Endometrial microvascular endothelial cells (primary cell): ENCODE measurements around the gene RAP1A. TPM values are rescaled to one million over a fixed set of nuclear protein-coding genes. Genes with fewer than 3 reads are reported as not detected.
"Not testable (repeated sequence)": the region's sequence is repeated elsewhere in the genome, so short reads cannot be mapped to it uniquely, and the experiment has no call there.

Source experiments
- in situ Hi-C: cut with HindIII; loops from 2 replicates; pipeline ENCODE4 v1.10.0; 2017; ENCODE audit warnings: low sequenced_read_pairs, low pct_unique_long_range_greater_than_20kb; ENCODE audit errors: inconsistent ontology term
- total RNA-seq: library from RNA; depleted of rRNA; stranded (reverse); fragments of >200 nt; gene quantifications from one replicate; pipeline ENCODE4 v1.2.3, GENCODE V29; 2015; ENCODE audit errors: inconsistent ontology term

The RAP1A gene
- total RNA-seq, 1 donor from 2014 or later = 61.4 TPM

DNA sequence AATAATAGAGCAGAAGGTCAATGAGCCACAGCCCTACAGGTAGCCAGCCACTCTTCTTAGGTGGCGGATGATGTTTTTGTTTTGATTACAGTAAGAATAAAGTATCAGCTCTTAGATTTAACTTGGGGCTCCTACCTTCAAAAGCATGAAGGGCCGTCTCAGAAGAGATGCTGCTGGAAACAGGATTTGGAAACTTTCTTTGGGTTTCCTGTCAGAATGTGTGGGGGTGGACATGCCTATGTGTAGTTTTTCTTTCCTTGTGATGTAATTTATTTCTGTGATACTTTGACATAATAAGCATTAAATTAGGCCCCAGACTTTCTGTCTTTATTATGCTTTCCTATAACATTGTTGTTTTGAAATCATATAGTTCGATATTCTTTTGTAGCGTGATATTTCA is 1.5 kb downstream of the RAP1A start:
- in situ Hi-C loops = no loop called here

DNA sequence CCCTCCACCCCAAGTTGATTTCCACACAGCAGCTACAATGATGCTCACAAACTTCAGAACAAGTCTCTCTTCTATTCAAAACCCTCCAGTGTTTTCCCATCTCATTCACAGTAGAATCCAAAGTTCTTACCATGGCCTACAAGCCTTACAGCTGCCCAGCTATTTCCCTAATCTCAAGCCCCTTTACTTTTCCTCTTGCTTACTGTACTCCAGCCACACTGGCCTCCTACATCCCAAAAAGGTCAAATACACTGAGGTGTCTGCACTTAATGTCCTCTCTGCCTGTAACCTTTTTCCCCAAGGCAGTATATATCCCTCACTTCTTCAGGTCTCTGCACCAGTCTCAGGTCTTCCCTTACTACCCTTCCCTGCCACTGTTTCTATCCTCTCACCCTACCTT is 2.6 kb downstream of the RAP1A start:
- in situ Hi-C loops = no loop called here

DNA sequence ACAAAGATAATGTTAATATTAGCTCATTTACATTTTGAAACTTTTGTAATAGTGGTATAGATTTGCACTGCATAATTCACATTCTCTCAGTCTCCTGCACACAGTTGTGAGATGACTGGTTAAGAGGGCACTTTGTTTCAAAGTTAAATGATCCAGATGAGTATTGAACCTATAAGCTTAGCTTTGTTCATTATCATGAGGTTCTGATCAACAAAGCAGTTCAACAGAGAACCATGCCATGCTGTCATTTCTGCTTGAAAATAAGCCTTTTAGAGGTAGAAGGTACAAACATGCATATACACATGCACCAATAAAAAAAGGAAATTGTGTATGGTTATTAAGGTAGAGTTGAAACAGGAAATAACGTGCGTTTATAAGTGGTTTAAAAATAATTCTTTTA is 4.8 kb downstream of the RAP1A start:
- in situ Hi-C loops = no loop called here

DNA sequence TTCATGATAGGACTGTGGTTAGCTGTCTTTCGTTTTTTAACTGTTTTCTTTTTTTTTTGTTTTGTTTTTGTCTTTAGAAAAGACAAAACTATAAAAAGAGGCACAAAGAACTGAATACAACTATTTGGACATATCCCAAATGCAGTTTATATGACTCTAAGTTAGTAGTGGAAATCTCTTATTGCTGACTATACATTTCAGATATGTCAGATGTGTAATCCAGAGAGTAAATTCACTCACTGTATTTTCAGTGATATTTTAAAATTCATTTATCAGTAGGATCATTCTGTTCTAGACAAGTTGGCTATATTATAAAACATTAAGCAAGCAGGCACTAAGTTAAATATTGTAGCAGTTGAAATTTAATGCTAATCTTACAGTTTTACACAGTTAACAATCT is 5.7 kb downstream of the RAP1A start:
- in situ Hi-C loops = no loop called here

DNA sequence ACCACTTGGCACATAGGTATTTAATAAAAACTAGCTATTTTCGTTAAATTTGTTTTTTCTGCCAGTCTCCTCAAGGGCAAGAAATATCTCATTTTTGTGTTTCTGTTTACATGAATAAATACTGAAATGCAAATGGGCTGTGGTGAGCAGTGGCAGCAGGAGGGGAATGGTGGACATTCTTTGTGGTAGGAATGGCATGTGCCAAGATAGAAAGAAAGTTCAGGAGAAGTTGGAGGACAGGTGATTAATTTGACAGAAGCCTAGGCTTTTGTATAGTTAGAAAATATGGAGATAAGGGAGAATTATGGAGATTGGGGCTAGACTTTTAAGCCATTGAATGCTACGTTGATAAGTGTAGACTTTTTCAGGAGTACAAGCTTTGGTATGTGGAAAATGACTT is 8.6 kb downstream of the RAP1A start:
- in situ Hi-C loops = no loop called here

DNA sequence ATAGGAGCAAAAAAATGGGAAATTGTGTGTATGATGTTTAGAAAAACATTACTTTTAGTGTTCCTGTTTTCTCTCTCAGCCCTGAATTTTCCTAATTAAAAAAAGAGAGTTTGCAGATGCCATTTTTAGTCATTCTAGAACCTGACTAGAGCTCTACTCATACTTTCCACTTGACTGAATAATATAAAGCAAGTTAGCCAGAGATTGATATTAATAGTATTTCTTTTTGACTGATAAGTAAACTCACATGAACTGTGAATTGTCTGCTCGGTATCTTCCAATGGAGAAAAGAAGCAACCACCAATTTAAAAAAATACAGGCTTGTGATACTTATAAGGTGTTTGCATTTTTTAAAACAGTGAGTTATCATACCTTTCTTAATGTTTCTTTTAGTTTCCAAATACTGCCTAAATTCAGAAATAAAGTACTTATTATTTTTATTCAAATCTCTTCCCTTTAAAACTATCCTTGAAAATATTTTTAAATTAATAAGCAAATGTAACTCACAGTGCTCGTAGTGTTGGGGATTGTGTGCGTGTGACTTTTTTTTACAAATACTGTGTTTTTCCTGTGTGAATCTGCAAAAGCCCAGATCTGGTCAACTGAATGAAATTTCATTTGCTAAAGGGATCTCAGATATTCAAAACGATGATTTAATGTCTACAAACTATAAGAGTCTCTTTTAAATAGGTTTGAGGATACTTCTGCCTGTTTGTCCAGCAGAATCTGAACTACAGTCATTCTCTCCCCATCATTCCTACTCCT is 9.8 kb downstream of the RAP1A start:
- in situ Hi-C loops = no loop called here

DNA sequence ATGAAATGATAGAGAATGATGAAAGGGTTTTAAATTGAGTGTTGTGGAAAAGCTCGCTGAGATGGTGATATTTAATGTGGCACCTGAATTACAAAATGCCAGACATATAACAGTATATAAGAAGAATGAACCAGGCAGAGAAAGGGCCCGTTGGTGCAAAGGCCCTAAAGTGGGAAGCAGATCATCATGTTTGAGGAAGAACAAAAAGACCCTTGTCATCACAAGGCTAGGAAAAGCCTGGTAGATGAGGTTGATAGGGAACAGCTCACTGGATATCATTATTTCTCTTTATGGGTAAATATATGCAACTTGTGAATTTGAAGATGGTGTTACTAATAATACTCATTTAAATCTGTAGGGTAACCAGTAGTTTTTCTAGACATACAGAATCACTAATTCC is 11.0 kb downstream of the RAP1A start:
- in situ Hi-C loops = no loop called here

DNA sequence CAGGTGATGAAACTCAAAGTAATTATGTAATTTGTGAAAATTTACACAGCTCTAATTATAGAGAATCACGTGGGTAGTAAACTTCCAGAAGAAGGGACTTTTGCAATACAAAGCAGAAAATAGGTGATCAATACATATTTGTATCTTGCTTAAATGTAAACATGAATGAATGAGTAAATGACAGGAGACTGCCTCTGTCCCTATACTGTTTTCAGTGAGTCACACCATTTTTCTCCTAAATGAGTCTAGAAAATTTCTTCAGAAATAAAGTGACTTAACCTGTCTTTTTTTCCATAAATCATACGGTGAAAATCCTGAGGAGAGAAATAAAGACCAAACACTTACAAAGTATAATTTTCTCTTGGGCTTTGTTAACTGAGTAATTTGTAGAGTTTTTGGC is 11.9 kb downstream of the RAP1A start:
- in situ Hi-C loops = no loop called here

DNA sequence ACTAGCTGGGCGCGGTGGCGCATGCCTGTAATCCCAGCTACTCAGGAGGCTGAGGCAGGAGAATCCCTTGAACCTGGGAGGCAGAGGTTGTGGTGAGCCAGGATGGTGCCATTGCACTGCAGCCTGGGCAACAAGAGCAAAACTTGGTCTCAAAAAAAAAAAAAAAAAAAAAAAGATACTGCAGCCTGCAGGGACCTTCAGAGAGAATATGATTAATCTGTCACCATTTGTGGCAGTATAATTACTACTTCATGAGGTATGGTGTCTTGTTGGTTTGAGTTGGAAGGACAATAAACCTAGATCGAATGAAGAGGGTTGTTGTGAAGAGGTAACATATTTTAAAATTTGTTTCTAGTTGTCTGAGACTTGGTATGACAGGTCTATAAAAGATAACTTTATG is 13.2 kb downstream of the RAP1A start:
- in situ Hi-C loops = not testable (repeated sequence)

DNA sequence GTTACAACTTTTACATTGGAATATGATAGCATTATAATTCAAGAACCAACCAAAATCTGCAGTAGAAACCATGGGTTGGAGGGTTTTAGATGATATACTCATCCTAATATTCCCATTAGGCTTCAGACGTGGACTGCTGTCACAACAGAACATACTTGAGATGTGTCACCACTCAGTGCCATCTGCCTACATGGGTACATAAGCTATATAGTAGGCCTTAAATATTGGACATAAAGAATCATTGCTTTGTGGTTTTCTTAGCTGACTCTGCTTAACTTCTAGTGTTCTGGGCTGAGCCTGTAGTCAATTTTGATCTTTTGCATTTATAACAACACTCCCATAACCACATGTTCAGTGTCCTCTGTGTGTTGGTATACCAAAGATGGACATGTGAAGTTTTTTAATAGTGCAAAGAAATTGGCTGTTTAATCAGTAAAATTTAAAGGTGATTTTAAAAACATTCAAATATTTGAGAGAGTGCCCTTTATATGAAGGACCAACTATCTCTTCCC is 14.2 kb downstream of the RAP1A start:
- in situ Hi-C loops = no loop called here

DNA sequence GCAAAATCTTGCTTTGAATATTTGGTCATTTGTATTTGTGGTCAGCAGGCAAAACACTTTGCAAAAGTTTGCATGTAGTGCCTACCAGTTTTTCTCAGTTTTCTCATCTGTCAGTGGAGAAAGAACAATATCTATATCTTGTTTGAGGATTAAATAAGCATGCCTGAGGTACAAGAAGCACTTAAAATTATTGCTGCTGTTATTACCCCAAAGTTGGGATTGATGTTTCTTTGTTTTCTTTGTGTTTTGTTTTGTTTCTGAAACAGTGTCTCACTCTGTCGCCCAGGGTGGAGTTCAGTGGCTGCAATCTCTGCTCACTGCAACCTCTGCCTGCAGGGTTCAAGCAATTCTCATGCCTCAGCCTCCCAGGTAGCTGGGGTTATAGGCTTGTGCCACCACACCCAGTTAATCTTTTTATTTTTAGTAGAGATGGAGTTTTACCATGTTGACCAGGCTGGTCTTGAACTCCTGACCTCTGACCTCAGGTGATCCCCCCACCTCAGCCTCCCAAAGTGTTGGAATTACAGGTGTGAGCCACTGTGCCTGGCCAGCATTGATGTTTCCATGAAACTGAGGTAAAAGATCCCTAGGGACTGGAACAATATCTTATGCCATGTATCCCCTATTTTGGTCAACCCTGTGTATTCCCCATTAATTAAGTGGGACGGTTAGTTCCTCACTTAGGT is 15.9 kb downstream of the RAP1A start:
- in situ Hi-C loops = no loop called here

DNA sequence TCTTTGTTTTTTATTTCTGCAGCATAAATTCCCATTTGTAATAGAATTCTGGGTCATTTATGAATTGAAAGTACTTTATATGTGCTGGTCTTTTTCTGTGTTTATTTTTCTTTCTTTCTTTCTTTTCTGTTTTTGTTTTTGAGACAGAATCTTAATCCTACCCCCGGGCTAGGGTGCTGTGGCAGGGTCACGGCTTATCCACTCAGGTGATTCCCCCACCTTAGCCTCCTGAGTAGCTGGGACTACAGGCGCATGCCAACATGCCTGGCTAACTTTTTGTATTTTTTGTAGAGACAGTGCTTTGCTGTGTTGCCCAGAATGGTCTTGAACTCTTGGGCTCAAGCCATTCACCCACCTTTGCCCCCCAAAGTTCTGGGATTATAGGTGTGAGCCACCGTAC is 18.7 kb downstream of the RAP1A start:
- in situ Hi-C loops = no loop called here

DNA sequence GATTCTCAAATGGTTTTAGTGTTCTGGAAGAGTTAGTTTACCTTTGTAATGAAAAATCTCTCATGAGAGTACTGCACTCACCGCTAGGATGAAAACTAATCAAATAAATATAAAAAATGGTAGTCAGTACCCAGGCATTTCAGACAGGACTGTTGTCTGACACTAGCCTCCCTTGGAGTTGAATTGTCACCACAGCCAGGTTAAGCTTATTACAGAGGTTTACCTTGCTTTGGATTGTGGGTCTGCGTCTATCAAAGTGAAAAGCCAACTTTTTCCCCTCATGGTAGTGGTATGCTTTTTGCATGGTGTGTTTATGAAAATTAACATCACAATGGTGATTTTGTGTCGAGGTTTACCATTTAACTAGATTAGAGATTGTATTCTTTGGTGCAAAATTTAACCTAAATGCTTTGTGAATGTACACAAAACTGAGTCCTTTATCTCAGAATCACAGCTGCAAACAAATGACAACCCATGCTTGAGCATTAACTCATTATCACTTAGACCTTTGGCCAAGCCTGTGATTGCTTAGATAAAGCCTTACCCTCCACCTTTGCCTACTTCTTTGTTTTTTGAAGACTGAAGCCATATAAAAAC is 20.1 kb downstream of the RAP1A start:
- in situ Hi-C loops = no loop called here

DNA sequence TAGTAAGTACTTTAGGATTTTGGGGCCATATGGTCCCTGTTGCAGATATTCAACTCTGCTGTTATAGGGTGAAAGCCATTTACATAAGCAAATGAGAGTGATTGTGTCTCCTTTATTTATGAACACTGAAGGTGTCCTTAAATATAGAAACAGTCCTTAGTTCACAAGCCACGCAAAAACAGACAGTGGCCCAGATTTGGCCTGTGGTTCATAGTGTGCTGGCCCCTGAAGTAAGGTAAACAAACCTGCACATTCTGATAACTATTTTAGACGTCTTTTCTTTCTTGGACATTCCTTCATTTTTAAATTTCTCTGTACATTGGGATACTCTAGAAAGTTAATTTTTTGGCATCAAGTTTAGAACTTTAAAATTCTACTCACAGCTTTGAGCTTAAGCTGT is 23.5 kb downstream of the RAP1A start:
- in situ Hi-C loops = no loop called here

DNA sequence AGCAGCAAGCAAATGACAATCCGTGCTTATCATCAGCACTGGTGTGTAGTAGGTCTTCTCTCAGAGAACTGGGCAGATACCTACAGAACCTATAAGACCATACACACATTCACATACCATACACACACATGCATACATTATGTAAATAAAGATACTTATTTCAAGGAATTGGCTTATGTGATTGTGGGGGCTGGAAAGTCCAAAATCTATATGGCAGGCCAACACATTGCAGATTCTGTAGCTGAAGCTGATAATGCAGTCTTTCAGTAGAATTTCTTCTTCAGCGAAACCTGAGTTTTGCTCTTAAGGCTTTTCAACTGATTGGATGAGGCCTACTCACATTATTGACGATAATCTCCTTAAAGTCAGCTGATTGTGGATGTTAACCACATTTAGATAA is 24.1 kb downstream of the RAP1A start:
- in situ Hi-C loops = no loop called here

DNA sequence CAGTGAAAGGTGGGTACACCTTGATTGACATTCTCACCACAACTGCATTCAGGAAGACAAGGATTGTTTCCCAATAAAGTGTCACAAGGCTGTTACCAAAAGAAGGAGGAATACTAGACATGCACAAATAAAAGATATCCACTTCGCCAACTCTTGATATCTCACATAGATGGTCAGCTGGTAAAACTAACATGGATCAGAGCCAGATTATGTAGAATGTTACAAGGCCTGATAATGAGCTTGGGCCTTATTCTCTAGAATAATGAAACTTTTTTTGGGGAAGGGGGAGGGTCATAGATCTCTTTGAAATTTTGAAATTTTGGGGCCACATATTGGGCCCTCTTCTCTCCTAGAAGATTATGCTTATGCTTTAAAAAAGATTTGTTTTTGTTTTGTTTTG is 24.9 kb downstream of the RAP1A start:
- in situ Hi-C loops = no loop called here

DNA sequence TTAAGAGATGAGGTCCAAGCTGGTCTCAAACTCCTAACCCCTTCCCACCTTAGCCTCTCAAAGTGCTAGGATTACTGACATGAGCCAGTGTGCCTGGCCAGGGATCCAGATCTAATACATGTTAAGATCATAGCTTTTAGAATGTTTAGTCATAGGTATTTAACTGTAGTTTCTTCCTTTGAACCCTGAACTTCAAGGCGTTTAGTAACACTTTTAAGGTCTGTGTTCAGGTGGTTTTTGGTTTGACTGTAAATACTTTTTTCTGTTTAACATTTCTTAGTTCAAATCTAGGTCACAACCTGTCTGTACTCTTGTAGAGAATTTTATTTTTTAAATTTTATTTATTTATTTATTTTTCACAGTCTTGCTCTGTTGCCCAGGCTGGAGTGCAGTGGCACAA is 28.1 kb downstream of the RAP1A start:
- in situ Hi-C loops = no loop called here

DNA sequence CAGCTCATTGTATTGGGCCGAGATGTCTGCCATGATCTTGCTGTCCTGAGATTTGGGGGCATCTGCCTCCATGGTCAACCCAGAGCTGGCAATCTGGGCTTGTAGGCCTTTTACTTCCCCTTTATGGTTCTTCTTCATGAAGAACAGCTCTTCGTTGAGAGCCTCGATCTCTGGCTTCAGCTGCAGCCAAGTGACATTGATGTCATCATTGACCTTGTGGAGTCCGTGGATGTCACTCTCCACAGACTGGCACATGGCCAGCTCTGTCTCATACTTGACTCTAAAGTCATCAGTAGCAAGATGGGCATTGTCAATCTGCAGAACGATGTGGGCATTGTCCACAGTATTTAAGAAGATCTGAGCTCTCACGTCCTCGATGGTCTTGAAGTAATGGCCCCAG is 29.2 kb downstream of the RAP1A start:
- in situ Hi-C loops = no loop called here

DNA sequence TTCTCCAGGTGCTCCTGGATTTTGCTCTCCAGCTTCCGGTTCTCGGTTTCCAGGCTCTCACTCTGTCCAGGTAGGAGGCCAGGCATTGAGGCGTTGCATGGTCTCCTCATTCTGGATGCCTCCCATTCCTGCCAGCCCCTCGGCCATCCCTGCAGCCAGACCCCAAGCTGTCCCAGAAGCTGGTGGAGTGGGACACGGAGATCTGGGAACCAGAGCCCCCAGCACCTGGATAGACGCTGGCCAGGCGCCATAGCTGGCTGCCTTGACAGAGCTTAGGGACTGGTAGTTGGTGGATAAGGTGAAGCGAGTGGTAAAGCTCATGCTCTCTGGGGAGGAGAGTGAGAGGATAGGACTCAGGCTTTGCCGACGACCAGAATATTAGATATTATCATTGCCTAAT is 29.6 kb downstream of the RAP1A start:
- in situ Hi-C loops = no loop called here

DNA sequence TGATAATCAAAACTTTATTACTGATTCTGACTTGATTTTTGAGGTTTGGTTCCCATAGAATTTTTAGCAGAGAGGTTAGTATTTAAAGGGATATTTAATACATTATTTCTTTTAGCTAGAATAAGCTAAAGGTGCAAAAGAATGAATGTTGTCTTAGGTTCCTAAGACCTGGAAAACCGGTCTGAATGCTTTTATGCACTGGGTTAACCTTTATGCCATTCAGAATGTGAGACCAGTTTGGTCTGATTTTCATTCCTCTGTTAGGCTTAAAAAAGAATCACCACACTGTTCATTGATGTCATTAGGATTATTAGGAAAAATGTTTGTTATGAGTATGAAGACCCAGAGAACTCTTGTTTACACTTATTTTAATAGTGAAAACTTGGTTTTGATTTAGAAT is 30.1 kb downstream of the RAP1A start:
- in situ Hi-C loops = no loop called here
